Stimulated activated CD4-positive, alpha-beta T cell treated with anti-CD3 and anti-CD28 coated beads, Interleukin-12 subunit alpha, Interleukin-12 subunit beta, amount 100 ng/mL, for 24 hours (primary cell): ENCODE results near the gene BIRC5.

Source experiments
- DNase-seq, 2 experiments: peaks; one replicate each; pipeline ENCODE4 v3.0.0-alpha.2; 2020; ENCODE audit warnings: low read depth in 2 of 2

The BIRC5 gene

GRCh38 chr17:78256707-78257591 is 42.9 kb downstream of the BIRC5 start:
- DNase-seq = no peak

- peak in 1 of 2 experiments; percentile 22 for DNase-seq
These were observed 43.8 kb downstream of the BIRC5 start for GRCh38 chr17:78257810-78258322.

GRCh38 chr17:78258323-78259191 is 44.5 kb downstream of the BIRC5 start:
- peak; percentile 50 to 64 for DNase-seq

- DNase-seq = no peak
These were observed 45.1 kb downstream of the BIRC5 start for GRCh38 chr17:78259192-78259554.

GRCh38 chr17:78263063-78263735 is 49.1 kb downstream of the BIRC5 start:
- DNase-seq = no peak

GRCh38 chr17:78263736-78264340 is 49.8 kb downstream of the BIRC5 start:
- DNase-seq = no peak

GRCh38 chr17:78264590-78264989 is 50.5 kb downstream of the BIRC5 start:
- no peak for DNase-seq

- DNase-seq = no peak
These were observed 51.1 kb downstream of the BIRC5 start for GRCh38 chr17:78265121-78265520.

- DNase-seq = no peak
These were observed 52.2 kb downstream of the BIRC5 start for GRCh38 chr17:78266231-78266631.

GRCh38 chr17:78266771-78267170 is 52.7 kb downstream of the BIRC5 start:
- DNase-seq = no peak

- DNase-seq = no peak
These were observed 53.4 kb downstream of the BIRC5 start for GRCh38 chr17:78267253-78268073.

- DNase-seq = no peak
These were observed 54.3 kb downstream of the BIRC5 start for GRCh38 chr17:78268191-78268874.

- no peak for DNase-seq
These were observed 55.2 kb downstream of the BIRC5 start for GRCh38 chr17:78268951-78269905.

- no peak for DNase-seq
These were observed 55.9 kb downstream of the BIRC5 start for GRCh38 chr17:78269955-78270381.

GRCh38 chr17:78271419-78272170 is 57.5 kb downstream of the BIRC5 start:
- no peak for DNase-seq

GRCh38 chr17:78272181-78272913 is 58.3 kb downstream of the BIRC5 start:
- peak in 1 of 2 experiments; percentile 34 for DNase-seq

- no peak for DNase-seq
These were observed 58.8 kb downstream of the BIRC5 start for GRCh38 chr17:78272914-78273258.
